HG03064 (cell line): ENCODE measurements around the gene SCAI.
"Not testable (repeated sequence)": the region's sequence is repeated elsewhere in the genome, so short reads cannot be mapped to it uniquely, and the experiment has no call there.

Experiments used
- ATAC-seq: cut with Tn5 transposase; IDR thresholded peaks from one replicate; pipeline ENCODE4 v1.9.1; 2021; ENCODE audit warnings: low read depth; ENCODE audit not compliant: unreplicated experiment

SCAI gene

GRCh38 chr9:125043148-125043547 lies 100.2 kb downstream of the SCAI start:
- no peak for ATAC-seq

GRCh38 chr9:125038166-125038565 lies 105.2 kb downstream of the SCAI start:
- no peak for ATAC-seq

DNA sequence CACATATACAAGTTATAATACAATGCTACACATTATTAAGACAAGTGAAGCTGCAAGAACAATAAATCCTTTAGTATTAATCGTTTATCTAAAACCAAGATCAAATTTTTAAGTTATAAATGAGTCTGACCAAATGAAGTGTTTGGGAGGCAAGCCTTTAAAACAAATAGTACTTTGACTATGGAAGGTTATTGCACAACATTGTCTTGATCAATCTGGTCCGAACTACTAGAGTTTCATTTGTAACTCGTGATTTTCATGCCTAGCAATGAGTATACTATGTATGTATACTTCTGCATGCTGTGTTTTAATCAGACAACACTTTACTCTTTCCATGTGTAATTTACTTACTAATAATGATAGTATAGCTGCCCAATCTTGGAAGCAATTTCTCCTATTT lies 115.3 kb downstream of the SCAI start:
- no peak for ATAC-seq

- no peak for ATAC-seq
These were observed 118.4 kb downstream of the SCAI start for GRCh38 chr9:125024917-125025316.

DNA sequence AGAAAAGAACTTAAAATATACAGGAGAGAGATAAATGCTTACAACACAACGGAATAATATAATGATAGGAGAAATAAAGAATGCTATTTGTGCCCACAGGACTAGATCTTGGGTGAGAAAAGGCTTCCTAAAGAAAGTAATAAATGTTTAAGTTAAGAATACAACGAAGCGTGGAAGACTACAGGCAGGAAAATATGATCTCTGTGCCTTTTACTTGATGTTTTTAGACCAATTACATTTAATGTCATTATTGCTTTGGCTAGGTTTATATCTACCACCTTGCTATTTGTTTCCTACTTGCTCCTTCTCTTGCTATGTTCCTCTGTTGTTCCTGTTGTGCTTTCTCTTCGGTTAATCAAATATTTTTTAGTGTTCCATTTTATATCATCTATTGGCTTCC lies 122.3 kb downstream of the SCAI start:
- no peak for ATAC-seq

DNA sequence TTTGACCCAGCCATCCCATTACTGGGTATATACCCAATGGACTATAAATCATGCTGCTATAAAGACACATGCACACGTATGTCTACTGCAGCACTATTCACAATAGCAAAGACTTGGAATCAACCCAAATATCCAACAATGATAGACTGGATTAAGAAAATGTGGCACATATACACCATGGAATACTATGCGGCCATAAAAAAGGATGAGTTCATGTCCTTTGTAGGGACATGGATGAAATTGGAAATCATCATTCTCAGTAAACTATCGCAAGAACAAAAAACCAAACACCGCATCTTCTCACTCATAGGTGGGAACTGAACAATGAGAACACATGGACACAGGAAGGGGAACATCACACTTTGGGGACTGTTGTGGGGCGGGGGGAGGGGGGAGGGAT lies 127.7 kb downstream of the SCAI start:
- ATAC-seq: not testable (repeated sequence)

GRCh38 chr9:125012013-125012412 lies 131.3 kb downstream of the SCAI start:
- ATAC-seq: not testable (repeated sequence)

DNA sequence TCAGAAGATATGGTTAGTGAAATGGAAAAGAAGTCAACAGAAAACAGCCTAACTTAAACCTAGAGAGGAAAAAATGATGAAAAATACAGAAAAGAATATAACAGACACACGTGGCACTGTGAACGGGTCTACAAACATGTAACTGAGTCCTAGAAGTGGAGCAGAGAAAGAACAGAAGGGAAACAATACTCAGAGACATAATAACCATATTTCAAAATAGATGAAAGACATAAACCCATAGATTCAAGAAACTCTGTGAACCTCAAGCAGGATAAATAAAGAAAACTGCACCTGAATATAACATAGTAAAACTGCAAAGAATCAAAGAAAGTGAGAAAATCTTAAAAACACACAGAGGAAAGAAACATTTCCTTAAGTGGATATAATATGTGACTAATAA lies 134.7 kb downstream of the SCAI start:
- no peak for ATAC-seq

DNA sequence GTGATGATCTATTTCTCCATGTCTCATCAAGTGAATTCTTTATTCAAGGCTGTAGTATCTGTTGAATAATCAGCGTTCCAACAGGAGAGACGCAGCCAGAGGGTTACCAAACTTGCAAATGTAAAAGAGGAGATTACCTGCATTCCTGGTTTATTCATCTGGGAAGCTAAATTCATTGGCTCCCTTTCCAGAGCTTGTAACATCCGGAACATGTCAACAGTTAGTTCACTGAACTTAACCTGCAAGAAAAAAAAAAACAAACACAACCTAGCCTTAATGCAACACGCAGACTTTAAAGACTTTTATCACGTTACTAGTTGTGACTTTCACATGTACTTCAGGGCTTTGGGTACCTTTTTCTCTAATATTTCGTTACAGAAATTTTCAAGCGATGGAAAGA lies 140.0 kb downstream of the SCAI start:
- ATAC-seq: no peak

DNA sequence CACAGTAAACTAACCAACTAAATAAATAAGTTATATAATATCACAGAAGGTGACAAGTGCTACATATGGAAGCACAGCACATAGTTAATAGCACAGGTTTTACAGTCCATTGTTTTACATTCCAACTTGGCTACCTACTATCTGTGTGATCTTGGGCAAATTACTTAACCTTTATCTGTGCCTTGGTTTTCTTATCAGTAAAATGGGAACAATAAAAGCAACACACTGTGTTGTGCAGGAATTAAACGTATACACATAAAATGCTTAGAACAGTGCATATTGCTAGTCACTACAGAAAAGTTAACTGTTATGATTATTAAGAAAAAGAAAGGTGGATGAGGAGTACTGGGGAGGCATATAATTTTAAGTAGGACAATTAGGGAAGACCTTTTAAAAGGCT lies 159.6 kb downstream of the SCAI start:
- ATAC-seq: no peak

- no peak for ATAC-seq
These were observed 162.9 kb downstream of the SCAI start for GRCh38 chr9:124980431-124980830.

DNA sequence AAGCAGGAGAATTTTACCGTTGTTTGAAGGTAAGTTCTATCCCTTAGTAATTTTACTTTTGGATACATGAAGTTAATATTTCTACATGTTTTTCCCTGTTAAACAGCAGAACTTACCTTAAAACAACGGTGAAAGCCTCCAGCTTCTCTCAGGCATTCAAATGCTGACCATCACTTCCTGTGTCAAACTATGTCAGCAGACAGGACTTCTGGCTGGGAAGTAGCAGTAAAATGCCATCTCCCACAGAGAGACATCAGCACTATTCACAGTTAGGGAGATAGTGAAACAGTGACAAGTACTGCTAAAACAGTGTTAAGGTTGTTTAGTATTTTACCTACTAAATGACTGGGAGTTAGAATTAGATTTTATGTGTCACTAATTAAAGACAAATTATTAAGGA lies 168.2 kb downstream of the SCAI start:
- no peak for ATAC-seq

- ATAC-seq: no peak
These were observed 169.5 kb downstream of the SCAI start for GRCh38 chr9:124973807-124974206.

- ATAC-seq: no peak
These were observed 171.0 kb downstream of the SCAI start for GRCh38 chr9:124972241-124972770.

DNA sequence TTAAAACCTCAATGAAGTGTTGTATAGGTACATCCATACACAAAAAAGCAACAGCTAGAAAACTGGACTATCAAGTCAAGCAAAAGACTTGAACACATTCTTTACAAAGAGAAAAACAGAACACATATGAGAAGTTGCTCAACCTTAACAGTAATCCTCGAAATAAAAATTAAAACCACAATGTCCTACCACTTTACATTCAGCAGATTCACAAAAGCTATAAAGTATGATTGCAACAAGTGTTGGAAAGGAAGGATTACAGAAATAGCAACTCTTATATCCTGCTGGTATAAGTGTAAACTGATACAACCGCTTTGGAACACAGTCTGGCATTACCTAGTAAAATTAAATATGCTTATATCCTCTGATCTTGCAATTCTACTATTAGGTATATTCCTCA lies 173.9 kb downstream of the SCAI start:
- no peak for ATAC-seq

DNA sequence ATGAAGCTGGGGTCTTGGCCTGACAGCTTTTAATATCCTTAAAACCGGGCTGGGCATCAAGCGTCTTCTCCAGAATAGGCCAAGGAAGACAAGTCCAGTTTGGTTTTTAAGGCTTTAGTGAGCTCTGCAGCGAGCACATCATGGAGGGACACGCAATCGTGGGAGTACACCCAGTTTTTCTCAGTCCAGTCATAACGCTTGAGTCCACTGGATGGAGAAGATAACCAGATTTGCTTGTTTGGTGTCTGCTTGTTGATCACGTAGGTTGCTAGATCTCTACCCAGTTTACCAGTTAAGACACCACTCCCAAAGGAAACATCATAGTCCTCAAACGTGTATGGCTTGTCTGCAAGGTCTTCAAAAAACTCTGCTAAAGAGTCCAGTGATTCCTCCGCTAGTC lies 175.1 kb downstream of the SCAI start:
- no peak for ATAC-seq

- not testable (repeated sequence) for ATAC-seq
These were observed 177.4 kb downstream of the SCAI start for GRCh38 chr9:124965775-124966568.

DNA sequence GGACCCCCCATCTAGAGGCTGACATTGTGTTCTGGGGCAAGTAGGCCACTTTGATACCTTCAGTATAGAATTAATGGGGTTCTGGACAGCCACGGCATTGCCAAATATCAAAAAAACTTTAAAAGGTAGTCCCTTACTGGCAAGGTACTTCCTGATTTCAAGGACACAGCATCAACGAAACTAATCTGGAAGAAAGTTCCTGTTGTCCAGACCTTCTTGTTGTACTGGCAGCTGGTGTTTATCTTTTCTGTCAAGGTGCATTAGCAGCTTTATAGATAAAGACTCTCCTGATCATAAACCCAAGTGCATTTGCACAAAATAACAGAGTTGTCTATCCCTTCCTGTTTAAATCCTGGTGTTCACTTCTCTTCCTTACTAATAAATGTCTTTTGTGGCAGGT lies 178.7 kb downstream of the SCAI start:
- ATAC-seq: no peak

DNA sequence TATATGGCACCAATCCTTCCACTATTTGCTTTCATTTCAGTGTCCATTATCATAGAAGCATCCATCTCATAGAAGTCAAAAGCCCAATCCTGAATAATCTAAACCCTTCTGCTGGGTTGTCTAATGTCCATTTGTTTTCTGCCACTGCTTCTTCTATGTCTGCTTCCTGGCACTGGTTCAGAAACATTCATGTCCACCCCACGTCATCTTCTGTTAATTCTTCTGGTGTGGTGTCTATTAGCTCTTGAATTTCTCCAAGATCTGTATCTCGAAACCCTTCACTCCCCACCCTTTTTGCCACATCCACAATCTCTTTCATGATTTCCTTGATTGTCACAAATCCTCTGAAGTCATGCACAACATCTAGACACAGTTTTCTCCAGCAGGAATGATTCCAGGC lies 179.3 kb downstream of the SCAI start:
- no peak for ATAC-seq

DNA sequence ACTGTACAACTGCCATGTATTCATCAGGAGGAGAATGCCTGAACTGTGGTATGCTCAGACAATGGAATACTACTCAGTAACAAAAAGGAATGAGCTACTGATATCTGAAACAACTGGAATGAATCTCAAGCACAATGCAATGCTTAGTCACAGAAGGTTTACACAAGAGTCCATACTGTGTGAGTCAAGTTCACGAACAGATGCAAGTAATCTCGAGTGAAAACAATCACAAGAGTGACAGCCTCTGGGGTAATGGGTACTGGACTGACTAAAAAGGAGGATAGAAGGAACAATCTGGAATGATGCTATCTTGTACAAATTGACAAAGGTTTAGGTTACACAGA lies 182.9 kb downstream of the SCAI start:
- ATAC-seq: no peak

DNA sequence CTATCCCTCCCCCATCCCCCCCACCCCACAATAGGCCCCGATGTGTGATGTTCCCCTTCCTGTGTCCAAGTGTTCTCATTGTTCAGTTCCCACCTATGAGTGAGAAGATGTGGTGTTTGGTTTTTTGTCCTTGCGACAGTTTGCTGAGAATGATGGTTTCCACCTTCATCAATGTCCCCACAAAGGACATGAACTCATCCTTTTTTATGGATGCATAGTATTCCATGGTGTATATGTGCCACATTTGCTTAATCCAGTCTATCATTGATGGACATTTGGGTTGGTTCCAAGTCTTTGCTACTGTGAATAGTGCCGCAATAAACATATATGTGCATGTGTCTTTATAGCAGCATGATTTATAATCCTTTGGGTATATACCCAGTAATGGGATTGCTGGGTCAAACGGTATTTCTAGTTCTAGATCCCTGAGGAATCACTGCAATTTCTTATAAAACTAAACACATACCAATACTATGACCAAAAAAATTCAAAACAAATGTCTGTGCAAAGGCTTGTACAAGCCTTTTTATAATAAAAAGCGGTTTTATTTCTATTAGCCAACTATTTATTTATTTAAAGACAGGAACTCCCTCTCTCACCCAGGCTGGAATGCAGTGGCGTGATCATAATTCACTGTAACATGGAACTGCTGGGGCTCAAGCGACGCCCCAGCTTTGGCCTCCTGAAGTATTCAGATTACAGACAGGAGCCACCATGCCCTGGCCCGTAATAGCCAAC lies 183.5 kb downstream of the SCAI start:
- ATAC-seq: not testable (repeated sequence)

DNA sequence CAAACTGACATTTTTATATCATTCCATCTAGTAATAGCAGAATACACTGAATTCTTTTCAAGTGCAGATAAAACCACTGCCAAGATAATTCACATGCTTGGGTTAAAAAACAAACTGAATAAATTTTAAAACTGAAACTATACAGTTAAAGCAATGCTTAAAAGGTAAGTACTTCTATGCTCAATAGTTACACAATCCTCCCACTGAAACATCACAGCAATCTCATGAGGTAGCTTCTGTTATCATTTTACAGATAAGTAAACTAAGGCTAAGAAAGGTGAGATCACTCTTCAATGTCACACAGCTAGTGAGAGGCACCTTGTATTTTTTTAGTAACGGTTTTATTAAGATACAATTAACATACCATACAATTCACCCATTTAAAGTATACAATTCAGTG lies 189.1 kb downstream of the SCAI start:
- no peak for ATAC-seq
